ENCODE results near the gene MAN1C1.
"Not testable (repeated sequence)": the region's sequence is repeated elsewhere in the genome, so short reads cannot be mapped to it uniquely, and the experiment has no call there.

Gene MAN1C1

DNA sequence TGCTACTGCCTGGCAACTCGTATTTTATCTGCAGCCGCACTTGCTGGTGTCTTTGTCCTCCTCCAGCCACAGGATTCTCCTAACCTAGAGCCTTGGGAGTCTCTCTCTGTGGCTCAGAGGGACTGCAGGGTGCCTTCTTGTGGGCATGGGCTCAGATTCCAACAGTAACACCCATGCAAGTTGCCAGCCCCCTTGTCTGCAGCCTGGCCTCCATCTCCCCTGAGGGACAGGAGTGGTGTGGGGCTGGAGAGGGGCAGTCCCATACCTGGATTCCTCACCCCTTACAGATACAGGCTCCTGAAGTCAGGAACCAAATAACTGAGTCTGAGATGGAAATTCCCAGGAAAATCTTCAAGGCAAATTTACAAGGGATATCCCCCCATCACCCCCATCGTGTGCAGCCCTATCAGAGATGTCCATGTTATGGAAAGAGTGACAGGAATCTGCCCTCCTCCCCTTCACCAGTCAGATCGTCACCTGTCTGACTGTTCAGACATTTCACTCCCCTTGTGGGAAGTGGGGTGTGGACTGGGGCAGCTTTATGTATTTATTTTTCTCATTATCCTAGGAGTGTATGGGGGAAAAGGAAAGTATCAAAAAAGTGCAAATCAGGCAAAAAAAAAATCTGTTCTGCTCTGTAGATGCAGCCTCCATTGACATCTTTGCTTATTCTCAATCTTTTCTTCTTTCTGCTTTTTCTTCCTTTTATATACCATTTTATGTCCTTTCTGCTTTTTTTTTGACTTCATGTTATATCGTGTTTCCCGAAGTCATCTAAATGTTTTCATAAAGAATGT, 70.8 kb downstream of the MAN1C1 start:
- Mint-ChIP-seq H3K4me3 (no peak overlapping the region), H3K27me3 (no peaks in the 10 kb centered on the region), H3K27ac (ENCODE audit: low read depth) (no peak overlapping the region), H3K9me3 (no peaks in the 10 kb centered on the region), H3K4me1 (peaks cover 8% of the 10 kb centered on the region), H3K36me3 (ENCODE audit: insufficient read depth) (peaks cover 2% of the 10 kb centered on the region)
- ATAC-seq (replicated peaks; ENCODE audit: extremely low read depth, poor library complexity, severe bottlenecking) (no peak), DNase-seq (ENCODE audit: low spot score in 2 of 2) (no peak)

DNA sequence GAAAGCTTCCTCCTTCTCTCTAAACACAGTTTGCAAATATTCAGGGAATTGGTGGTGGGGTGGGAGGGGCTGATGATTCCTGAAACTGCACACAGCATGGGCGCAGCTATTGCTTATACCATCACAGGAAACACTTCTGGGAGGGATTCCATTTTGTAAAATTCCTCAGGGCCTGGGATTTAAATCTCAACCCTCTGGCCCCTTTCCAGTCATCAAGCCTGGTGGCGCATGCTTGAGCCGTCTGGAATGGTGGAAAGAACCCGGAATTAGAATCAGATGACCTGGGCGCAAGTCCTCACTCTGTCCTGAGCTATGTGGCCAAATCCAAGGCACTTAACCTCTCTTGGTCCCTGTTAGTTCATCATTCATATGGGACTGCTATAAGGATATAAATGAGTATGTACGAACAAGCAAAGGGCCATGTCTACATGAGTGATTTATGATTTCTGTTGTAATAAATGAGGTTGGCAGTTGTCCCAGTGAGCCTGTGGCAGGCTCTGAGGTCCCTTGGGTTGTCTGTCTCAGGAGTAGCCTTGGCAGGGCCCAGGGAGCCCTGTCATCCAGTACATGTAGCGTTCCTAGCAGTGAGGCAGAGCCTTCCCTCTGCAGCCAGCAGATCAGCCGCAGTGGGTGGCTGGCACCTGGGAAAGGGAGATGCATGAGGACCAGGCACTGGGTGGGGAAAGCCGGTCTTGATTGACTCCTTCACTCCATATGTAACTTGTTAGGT, 72.0 kb downstream of the MAN1C1 start:
- ATAC-seq (replicated peaks; ENCODE audit: extremely low read depth, poor library complexity, severe bottlenecking), result no peak
- DNase-seq (ENCODE audit: low spot score in 2 of 2), result no peak
- Mint-ChIP-seq H3K27ac (ENCODE audit: low read depth) (no peak overlapping the region), H3K27me3 (no peaks in the 10 kb centered on the region), H3K9me3 (no peaks in the 10 kb centered on the region), H3K36me3 (ENCODE audit: insufficient read depth) (peaks cover 2% of the 10 kb centered on the region), H3K4me1 (peaks cover 8% of the 10 kb centered on the region), H3K4me3 (no peak overlapping the region)

DNA sequence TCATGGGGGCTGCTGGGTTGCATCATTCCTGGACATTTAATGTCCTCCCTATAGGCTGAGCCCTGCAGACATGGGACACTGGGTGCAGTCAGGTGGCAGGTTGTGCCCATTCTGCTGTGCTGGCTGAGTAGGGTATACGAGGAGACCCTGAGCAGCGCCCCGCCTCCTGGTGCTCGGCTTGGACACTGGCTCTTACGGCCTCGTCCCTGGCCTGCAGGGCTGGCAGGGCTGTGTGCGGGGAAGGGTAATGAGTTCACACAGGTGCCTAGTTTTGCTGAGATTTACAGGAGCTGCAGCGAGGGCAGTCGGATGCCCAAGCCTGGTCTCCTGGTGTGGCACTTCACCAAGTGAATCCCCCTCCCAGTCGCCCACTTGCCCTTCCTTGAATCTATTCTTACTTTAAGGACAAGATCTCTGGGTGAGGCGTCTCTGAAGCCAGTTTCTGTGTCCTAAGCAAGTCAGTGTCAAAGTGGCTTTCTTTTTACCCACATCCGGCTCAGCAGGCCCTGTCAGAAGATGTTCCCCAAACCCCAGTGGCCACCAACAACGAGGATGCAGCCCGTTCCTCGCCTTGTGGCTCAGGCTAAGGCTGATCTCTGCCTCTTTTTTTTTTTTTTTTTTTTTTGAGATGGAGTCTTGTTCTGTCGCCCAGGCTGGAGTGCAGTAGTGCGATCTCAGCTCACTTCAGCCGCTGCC, 73.2 kb downstream of the MAN1C1 start:
- H3K4me1 Mint-ChIP-seq, result no peaks in the 10 kb centered on the region
- no peak overlapping the region for H3K27ac Mint-ChIP-seq (ENCODE audit: low read depth)
- H3K36me3 Mint-ChIP-seq (ENCODE audit: insufficient read depth), result peaks cover 2% of the 10 kb centered on the region
- DNase-seq (ENCODE audit: low spot score in 2 of 2) (no peak), ATAC-seq (replicated peaks; ENCODE audit: extremely low read depth, poor library complexity, severe bottlenecking) (no peak)
- no peaks in the 10 kb centered on the region for H3K9me3 Mint-ChIP-seq
- no peak overlapping the region for H3K4me3 Mint-ChIP-seq
- H3K27me3 Mint-ChIP-seq, result no peaks in the 10 kb centered on the region

DNA sequence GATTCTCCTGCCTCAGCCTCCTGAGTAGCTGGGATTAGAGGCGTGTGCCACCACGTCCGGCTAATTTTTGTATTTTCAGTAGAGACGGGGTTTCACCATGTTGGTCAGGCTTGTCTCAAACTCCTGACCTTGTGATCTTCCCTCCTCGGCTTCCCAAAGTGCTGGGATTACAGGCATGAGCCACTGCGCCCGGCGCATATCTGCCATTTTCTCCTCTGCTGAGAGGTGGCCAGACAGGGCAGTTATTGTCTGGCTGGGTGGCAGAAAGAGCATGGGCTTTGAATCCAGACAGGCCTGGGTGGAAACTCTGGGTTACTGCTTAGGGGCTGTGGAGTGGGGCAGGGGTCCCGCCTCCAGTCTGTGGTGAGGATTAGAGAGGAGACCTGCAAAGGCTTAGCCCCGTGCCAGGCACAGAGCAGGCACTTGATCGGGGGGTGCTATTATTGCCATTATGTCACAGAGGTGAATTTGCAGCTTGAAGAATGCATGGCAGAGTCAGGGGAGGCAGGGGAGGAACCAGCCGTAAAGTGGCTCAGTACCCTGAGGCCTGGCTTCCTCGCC, 73.9 kb downstream of the MAN1C1 start:
- Mint-ChIP-seq H3K36me3 (ENCODE audit: insufficient read depth) (peaks cover 2% of the 10 kb centered on the region), H3K9me3 (no peaks in the 10 kb centered on the region), H3K27me3 (no peaks in the 10 kb centered on the region), H3K27ac (ENCODE audit: low read depth) (peak overlapping the region; percentile 41), H3K4me3 (no peak overlapping the region), H3K4me1 (no peaks in the 10 kb centered on the region)
- no peak for ATAC-seq (replicated peaks; ENCODE audit: extremely low read depth, poor library complexity, severe bottlenecking)
- no peak for DNase-seq (ENCODE audit: low spot score in 2 of 2)

DNA sequence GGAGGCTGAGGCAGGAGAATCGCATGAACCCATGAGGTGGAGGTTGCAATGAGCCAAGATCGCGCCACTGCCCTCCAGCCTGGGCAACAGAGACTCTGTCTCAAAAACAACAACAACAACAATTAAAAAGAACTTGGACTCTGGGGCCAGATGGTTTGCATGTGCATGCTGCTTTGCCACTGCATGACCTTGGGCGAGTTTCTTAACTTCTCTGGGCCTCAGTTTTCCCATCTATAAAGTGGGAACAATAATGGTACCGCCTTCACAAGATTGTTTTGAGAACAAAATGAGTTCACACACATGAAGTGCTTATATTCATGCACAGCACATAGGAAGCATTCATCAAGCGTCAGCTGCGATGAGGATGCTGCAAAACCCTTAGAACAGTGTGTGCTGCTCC, 74.6 kb downstream of the MAN1C1 start:
- Mint-ChIP-seq H3K9me3 (no peaks in the 10 kb centered on the region), H3K36me3 (ENCODE audit: insufficient read depth) (peaks cover 2% of the 10 kb centered on the region), H3K4me1 (peaks cover 5% of the 10 kb centered on the region), H3K27me3 (no peaks in the 10 kb centered on the region), H3K27ac (ENCODE audit: low read depth) (no peak overlapping the region), H3K4me3 (no peak overlapping the region)
- DNase-seq (ENCODE audit: low spot score in 2 of 2) (no peak), ATAC-seq (replicated peaks; ENCODE audit: extremely low read depth, poor library complexity, severe bottlenecking) (no peak)

DNA sequence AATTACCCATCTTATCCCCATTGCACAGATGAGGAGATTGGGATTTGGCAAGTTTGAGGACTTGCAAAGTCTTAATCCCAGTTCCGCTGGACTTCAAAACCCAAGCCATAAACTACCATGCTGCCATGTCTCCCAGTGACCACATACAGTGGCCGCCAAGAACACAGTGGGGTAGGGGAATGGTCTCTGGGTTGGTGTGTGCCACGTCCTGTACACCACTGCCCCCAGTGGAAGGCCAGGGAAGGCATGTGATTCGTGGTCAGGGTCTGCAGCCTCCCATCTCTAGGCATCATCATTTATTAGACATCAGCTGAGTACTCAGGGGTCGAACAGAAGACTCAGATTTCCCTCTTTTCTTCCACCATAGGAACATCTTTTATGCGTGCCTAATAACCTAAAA, 76.0 kb downstream of the MAN1C1 start:
- Mint-ChIP-seq H3K4me3 (no peak overlapping the region), H3K36me3 (ENCODE audit: insufficient read depth) (peaks cover 2% of the 10 kb centered on the region), H3K27me3 (no peaks in the 10 kb centered on the region), H3K9me3 (no peaks in the 10 kb centered on the region), H3K4me1 (peaks cover 14% of the 10 kb centered on the region), H3K27ac (ENCODE audit: low read depth) (no peak overlapping the region)
- DNase-seq (ENCODE audit: low spot score in 2 of 2) (no peak), ATAC-seq (replicated peaks; ENCODE audit: extremely low read depth, poor library complexity, severe bottlenecking) (no peak)

DNA sequence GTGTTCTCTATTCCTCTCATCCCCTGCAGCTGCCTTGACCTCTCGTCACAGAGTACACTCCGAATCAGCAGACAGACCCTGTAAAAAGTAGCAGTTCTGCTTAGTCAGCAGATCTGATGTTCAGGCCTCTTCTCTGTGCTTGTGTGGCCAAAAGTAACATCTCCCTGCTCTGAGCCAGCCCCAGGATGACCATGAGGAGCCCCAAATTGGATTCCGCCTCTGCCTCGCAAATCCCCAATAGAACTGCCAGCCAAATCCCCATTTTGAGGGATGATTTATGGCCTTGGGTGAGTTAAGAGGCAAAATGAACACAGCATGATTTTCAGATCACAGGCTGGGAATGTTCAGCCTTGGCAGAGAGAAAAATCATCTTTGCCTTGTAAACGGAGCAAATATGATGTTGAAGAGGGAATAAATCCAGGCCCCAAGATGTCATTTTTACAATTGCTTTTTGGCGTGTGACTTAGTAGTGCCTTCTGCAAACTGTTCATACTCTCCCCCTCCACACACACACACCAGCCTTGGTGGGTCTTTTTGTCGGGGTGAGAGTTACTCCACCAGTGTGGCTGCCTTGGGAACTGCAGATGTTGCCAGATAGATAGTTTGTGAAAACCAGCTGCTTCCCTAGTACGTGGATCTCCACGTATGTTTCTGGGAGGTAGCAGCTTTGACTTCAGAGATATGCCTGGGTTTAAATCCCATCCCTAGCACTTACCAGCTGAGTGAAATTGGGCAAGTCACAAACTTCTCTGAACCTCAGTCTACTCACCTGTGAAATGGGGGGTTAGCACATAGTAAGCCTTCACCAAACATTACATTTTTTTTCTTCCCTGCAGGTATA, 77.8 kb downstream of the MAN1C1 start:
- H3K27ac Mint-ChIP-seq (ENCODE audit: low read depth), result no peak overlapping the region
- no peak for ATAC-seq (replicated peaks; ENCODE audit: extremely low read depth, poor library complexity, severe bottlenecking)
- H3K36me3 Mint-ChIP-seq (ENCODE audit: insufficient read depth), result peaks cover 1% of the 10 kb centered on the region
- DNase-seq (ENCODE audit: low spot score in 2 of 2), result no peak
- no peaks in the 10 kb centered on the region for H3K9me3 Mint-ChIP-seq
- H3K4me1 Mint-ChIP-seq, result peaks cover 23% of the 10 kb centered on the region
- no peaks in the 10 kb centered on the region for H3K27me3 Mint-ChIP-seq
- no peak overlapping the region for H3K4me3 Mint-ChIP-seq

DNA sequence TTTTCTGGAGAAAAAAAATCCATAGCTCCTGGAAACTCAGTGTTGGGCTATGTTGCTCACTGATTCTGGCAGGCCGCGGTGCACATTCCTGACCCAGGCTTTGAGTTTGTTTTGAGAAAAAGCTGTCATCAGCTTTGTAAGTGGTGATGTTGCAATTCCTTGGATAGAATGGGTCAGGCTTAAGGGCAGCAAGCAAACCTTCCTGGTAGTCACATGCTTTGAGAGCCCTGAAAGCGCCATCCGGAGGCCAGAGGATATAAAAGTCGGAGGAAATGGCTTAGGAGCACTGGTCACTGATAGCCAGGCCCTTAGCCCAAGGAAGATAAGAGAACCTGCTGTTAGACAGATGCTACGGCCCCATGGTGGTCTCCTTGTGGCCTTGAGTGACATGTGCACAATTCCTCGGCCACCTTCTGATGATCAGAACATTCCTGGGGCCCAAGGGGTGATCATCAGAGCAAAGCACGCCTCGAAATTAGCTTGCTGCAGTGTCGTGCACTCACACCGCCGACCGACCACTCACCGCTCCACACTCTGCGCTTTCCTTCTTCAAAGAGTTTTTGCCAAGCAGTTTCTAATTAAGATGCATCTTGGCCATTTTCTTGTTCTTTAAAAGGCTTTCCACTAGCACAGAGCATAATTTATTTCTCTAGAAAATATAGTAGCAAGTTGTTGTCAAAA, 78.6 kb downstream of the MAN1C1 start:
- H3K4me3 Mint-ChIP-seq, result no peak overlapping the region
- H3K27ac Mint-ChIP-seq (ENCODE audit: low read depth), result no peak overlapping the region
- no peak for ATAC-seq (replicated peaks; ENCODE audit: extremely low read depth, poor library complexity, severe bottlenecking)
- peaks cover 1% of the 10 kb centered on the region for H3K36me3 Mint-ChIP-seq (ENCODE audit: insufficient read depth)
- DNase-seq (ENCODE audit: low spot score in 2 of 2), result no peak
- peaks cover 23% of the 10 kb centered on the region for H3K4me1 Mint-ChIP-seq
- no peaks in the 10 kb centered on the region for H3K9me3 Mint-ChIP-seq
- no peaks in the 10 kb centered on the region for H3K27me3 Mint-ChIP-seq

DNA sequence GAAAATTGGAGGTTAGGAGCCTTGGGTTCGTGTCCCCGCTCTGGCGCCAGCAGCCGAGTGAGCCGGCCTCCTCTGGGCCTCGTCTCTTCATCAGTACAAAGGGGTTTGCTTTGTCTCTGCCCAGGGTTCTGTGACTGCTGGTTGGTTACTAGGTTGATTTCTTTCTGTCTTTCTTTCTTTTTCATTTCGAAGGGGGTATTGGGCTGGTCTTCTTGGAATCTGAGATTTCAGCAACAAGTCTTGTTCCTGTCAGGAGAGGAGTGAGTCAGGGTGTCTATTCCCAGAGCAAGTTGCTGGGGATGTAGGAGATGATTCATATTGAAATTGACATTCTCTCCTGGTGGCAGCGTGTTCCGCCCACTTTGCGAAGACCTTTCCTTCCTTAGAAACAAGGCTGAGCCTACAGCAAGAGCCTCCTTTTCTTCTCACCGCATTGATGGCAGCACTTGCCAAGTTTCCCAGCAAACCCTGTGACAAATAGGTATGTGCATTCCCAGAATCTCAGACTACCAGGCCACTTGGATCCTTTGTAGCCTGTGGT, 79.2 kb downstream of the MAN1C1 start:
- H3K9me3 Mint-ChIP-seq, result no peaks in the 10 kb centered on the region
- H3K27me3 Mint-ChIP-seq, result no peaks in the 10 kb centered on the region
- H3K27ac Mint-ChIP-seq (ENCODE audit: low read depth), result no peak overlapping the region
- H3K4me3 Mint-ChIP-seq, result no peak overlapping the region
- H3K36me3 Mint-ChIP-seq (ENCODE audit: insufficient read depth), result peaks cover 1% of the 10 kb centered on the region
- no peak for ATAC-seq (replicated peaks; ENCODE audit: extremely low read depth, poor library complexity, severe bottlenecking)
- DNase-seq (ENCODE audit: low spot score in 2 of 2), result no peak
- H3K4me1 Mint-ChIP-seq, result peaks cover 23% of the 10 kb centered on the region

DNA sequence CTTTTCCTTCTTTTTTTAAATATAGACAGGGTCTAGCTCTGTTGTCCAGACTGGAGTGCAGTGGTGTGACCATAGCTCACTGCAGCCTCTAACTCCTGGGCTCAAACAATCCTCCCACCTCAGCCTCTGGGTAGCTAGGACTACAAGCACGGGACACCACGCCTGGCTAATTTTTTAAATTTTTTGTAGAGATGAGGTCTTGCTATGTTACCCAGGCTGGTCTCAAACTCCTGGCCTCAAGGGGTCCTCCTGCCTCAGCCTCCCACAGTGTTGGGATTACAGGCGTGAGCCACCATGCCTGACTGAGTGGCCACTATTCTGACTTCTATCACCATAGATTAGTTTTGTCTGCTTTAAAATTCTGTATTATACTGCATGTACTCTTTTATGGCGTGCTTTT, 80.1 kb downstream of the MAN1C1 start:
- H3K36me3 Mint-ChIP-seq (ENCODE audit: insufficient read depth); H3K27ac Mint-ChIP-seq (ENCODE audit: low read depth); DNase-seq (ENCODE audit: low spot score in 2 of 2); H3K9me3 Mint-ChIP-seq; H3K4me3 Mint-ChIP-seq; ATAC-seq (replicated peaks; ENCODE audit: extremely low read depth, poor library complexity, severe bottlenecking); H3K27me3 Mint-ChIP-seq: not testable (repeated sequence)
- H3K4me1 Mint-ChIP-seq, result peaks cover 23% of the 10 kb centered on the region

DNA sequence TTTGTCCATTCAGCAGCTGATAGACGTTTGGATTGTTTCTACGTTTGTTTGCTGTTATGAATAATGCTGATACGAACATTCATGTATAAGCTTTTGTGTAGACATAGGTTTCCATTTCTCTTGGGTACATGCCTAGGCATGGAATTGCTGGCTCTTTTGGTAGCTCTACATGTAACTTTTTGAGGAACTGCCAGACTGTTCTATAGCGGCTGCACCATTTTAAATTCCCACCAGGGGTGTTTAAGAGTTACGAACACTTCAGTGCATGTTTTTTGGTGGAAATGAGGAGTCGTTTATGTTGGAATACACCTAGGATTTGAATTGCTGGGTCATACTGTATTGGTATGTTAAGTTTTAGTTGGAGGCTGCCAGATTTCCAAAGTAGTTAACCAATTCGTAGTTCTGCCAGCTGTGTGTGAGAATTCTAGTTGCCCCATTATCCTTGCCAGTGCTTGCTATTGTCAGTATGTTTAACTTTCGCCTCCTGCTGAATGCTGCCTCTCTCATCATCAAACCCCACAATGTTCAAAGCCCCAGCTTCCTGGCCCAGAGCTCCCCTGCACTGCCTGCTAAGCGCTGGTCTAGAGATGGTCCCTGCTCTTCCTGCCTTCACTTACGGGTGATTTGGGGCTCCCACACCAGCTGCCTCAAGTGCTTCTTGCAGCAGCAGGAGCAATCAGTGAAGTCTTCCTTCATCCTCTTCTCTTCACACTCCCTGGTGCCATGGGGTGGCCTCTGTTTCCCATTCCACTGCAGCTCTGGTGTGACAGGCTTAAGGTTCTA, 81.0 kb downstream of the MAN1C1 start:
- DNase-seq (ENCODE audit: low spot score in 2 of 2) (no peak), ATAC-seq (replicated peaks; ENCODE audit: extremely low read depth, poor library complexity, severe bottlenecking) (no peak)
- H3K4me1 Mint-ChIP-seq, result peaks cover 23% of the 10 kb centered on the region
- no peak overlapping the region for H3K27ac Mint-ChIP-seq (ENCODE audit: low read depth)
- no peak overlapping the region for H3K4me3 Mint-ChIP-seq
- peaks cover 1% of the 10 kb centered on the region for H3K36me3 Mint-ChIP-seq (ENCODE audit: insufficient read depth)
- no peaks in the 10 kb centered on the region for H3K27me3 Mint-ChIP-seq
- no peaks in the 10 kb centered on the region for H3K9me3 Mint-ChIP-seq

All from central memory CD8-positive, alpha-beta T cell (primary cell).